Bronchial epithelial cell (primary cell): ENCODE data around the gene SDE2. TPM values are rescaled to one million over a fixed set of nuclear protein-coding genes. Genes with fewer than 3 reads are reported as not detected.

Experiments
- DNase-seq: peaks from one replicate; pipeline ENCODE4 v3.0.0-alpha.2; 2010; ENCODE audit warnings: low read depth
- FAIRE-seq: peaks from 2 replicates; lab custom pipeline; 2011; peaks lifted over from hg19 to GRCh38; lab: Jason Lieb, UNC
- H3K27me3 ChIP-seq: 2 replicates; pipeline ENCODE4 v1.5.1; 2011; ENCODE audit warnings: low read length; ENCODE audit not compliant: control insufficient read depth, insufficient read depth
- H3K36me3 ChIP-seq: 2 replicates; pipeline ENCODE4 v1.5.1; 2011; ENCODE audit warnings: low read length; ENCODE audit not compliant: control insufficient read depth, insufficient read depth
- H3K4me3 ChIP-seq: 2 replicates; pipeline ENCODE4 v1.5.1; 2011; ENCODE audit warnings: mild to moderate bottlenecking, low read depth, low read length, control low read depth
- total RNA-seq: library from RNA; depleted of rRNA; stranded (reverse); fragments of >200 nt; gene quantifications from 2 replicates; pipeline ENCODE4 v1.2.1, GENCODE V29; 2014
- TF ChIP-seq, protein P1 (sequence below): IDR thresholded peaks from 2 replicates; pipeline ENCODE4 v1.5.1; 2011; ENCODE audit warnings: mild to moderate bottlenecking, moderate library complexity, low read length, control low read depth, inconsistent platforms; ENCODE audit not compliant: insufficient read depth, severe bottlenecking

SDE2 gene
- total RNA-seq, 1 donor from 2014 or later: 41.1 TPM

DNA sequence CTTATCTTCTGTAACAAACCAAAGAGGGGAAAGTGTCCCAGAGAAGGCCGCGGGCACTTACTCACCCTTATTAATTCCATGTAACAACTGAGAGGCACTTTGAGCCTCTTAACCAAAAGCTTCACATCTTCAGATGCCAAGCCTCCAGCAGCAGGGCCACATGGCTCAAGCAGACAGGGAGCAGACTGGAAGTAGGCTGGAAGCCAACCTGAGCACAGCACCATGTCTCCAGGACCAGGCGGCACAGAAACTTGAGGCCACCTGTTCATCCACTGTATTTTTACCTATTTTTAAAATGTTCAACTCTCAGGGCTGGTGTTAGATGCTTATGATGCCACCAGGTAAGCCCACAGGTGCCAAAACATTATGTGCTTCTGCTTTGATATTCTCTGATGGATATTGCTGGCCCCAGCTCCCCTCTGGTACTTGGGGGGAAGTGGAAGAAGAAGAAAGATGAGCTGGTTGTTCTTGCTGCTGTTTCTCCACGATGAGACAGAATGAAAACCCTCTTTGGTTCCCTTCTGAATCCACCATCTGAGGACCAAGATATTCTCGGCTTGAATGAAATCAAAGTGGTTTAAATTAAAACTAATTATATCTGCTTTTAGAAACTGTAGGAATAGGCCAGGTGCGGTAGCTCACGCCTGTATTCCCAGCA lies 30.6 kb upstream of the SDE2 start:
- DNase-seq (no peak), FAIRE-seq (no peak)
- Histone ChIP-seq H3K4me3 (no peak overlapping the region), H3K27me3 (peaks cover 2% of the 10 kb centered on the region), H3K36me3 (no peaks in the 10 kb centered on the region)
- TF ChIP-seq, protein P1, sequence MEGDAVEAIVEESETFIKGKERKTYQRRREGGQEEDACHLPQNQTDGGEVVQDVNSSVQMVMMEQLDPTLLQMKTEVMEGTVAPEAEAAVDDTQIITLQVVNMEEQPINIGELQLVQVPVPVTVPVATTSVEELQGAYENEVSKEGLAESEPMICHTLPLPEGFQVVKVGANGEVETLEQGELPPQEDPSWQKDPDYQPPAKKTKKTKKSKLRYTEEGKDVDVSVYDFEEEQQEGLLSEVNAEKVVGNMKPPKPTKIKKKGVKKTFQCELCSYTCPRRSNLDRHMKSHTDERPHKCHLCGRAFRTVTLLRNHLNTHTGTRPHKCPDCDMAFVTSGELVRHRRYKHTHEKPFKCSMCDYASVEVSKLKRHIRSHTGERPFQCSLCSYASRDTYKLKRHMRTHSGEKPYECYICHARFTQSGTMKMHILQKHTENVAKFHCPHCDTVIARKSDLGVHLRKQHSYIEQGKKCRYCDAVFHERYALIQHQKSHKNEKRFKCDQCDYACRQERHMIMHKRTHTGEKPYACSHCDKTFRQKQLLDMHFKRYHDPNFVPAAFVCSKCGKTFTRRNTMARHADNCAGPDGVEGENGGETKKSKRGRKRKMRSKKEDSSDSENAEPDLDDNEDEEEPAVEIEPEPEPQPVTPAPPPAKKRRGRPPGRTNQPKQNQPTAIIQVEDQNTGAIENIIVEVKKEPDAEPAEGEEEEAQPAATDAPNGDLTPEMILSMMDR: no peak

DNA sequence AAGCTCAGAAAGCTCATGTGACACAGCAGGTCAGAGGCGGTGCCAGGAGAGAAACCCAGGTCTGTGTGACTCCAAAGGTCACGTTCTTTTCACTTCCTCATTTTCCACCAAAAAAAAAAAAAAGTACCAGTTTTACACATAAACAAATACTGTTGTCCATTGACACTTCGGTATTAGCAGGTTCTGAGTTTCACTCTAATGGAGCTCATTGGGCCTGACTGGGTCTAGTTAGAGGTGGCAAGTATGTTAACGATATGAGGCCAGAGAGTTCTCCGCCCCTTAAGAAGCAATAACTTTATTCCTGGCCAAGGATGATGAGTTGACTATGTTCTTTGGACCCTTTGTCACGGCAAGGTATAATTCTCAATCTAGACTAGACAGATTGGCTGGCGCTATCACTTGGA lies 30.0 kb upstream of the SDE2 start:
- H3K4me3 ChIP-seq: no peak overlapping the region
- no peaks in the 10 kb centered on the region for H3K36me3 ChIP-seq
- peaks cover 2% of the 10 kb centered on the region for H3K27me3 ChIP-seq
- TF ChIP-seq, protein P1: no peak
- FAIRE-seq: no peak
- DNase-seq: no peak

DNA sequence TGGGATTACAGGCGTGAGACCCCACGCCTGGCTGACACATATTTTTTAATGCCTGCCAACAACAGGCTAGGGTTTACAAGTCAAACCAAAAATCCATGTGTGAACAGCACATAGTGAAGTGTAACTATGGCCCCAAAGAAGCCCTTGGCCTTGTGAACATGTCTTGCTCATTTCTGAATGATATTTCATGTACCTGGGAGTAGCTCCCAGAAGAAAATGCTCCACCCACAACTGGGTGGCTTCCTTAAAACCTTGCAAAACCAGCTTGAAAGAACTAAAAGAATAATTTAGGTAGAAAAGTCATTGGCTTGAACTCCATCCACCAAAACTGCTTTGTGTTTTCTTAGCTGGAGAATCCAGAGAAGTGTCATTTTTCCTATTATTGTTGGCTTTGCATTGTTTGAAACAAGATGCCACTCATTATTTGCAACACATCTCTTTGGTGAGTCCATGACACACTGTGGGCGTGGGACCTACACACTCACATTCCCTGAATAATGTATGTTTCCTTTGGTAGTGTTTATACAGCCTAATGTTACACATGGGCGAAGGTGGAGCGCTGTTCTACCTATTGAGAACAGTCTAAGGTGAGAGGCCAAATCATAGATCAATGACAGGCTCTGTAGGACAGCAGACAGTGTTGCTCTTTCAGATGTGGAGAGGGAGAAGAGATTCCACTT lies 28.5 kb upstream of the SDE2 start:
- DNase-seq (peak; percentile 52), FAIRE-seq (peak; percentile 55)
- Histone ChIP-seq H3K4me3 (no peak overlapping the region), H3K27me3 (peaks cover 2% of the 10 kb centered on the region), H3K36me3 (no peaks in the 10 kb centered on the region)
- TF ChIP-seq, protein P1: no peak

DNA sequence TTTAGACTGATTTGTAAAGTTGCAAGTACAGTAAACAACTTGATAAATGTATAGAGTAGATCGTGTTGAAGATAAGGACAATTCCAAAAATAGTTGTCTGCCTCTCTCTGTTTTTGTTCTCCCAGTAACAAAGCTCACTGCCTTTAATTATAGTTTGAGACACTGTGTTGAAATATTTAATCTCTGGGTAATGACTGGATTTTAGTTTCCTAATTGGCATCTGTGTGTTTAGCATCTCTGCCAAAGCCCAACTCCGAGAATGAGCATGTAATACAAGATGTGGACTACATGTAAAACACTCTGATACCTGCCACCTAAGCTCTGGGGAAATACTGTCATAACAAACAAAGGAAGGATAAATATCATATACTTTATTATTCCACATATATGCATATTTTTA lies 27.7 kb upstream of the SDE2 start:
- DNase-seq (no peak), FAIRE-seq (no peak)
- TF ChIP-seq, protein P1: no peak
- Histone ChIP-seq H3K36me3 (no peaks in the 10 kb centered on the region), H3K4me3 (no peak overlapping the region), H3K27me3 (peaks cover 2% of the 10 kb centered on the region)

DNA sequence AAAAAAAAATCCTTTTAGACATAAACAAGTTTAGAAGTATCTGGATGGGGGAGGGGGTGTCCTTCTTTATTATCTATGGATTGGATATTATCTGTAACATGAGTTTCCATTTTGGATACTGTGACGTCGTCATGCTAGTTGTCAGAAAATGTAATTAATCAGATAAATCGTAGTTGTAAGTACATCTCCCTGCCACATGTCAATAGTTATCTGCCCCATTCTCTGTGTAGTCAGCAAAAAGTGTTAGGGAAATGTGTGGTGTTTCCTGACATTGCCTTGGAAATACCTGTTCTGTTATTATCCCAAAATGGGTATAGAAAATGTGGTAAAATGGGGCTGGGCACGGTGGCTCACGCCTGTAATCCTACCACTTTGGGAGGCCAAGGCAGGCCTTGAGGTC lies 24.6 kb upstream of the SDE2 start:
- H3K27me3 ChIP-seq: no peaks in the 10 kb centered on the region
- DNase-seq: no peak
- H3K36me3 ChIP-seq: no peaks in the 10 kb centered on the region
- H3K4me3 ChIP-seq: no peak overlapping the region
- no peak for FAIRE-seq
- TF ChIP-seq, protein P1: no peak
